IMR-90 (cell line): ENCODE data around the gene SPINT2. TPM values are rescaled to one million over a fixed set of nuclear protein-coding genes. Genes with fewer than 3 reads are reported as not detected.

ENCODE experiments used
- ATAC-seq: fragments of 200-7000 bp; cut with Tn5 transposase; 2 replicates; pipeline ENCODE4 v1.9.1; 2020; ENCODE audit warnings: low read depth, mild to moderate bottlenecking, moderate library complexity
- BruUV-seq: library from RNA; stranded (reverse); fragments of 400-500 nt; replicated peaks from 2 replicates; lab custom pipeline; 2021; lab: Mats Ljungman, UMichigan
- CTCF ChIA-PET: fragments of 300-600 bp; formaldehyde crosslinking; extraction: SDS; loops from one replicate; lab custom pipeline; 2021; ENCODE audit warnings: antibody characterized with exemption; lab: Yijun Ruan, JAX
- POLR2A ChIA-PET: fragments of 300-600 bp; sonication (Branson Sonifier 250); formaldehyde crosslinking; loops from one replicate; lab custom pipeline; 2022; ENCODE audit warnings: antibody characterized with exemption; ENCODE audit not compliant: unreplicated experiment; lab: Charles Lee
- DNase-seq: peaks from one replicate; pipeline ENCODE4 v3.0.0; 2013
- H2AFZ ChIP-seq: replicated peaks from 2 replicates; pipeline ENCODE3; 2013; ENCODE audit warnings: low read length, mild to moderate bottlenecking; ENCODE audit not compliant: poor library complexity
- H2AK5ac ChIP-seq: 2 replicates; pipeline ENCODE4 v1.6.1; 2013; ENCODE audit warnings: low read depth, low read length, inconsistent platforms
- H2AK9ac ChIP-seq: replicated peaks from 2 replicates; pipeline ENCODE3; 2013; ENCODE audit warnings: mild to moderate bottlenecking, low read depth, low read length, moderate library complexity; ENCODE audit not compliant: poor library complexity
- H2BK120ac ChIP-seq: 2 replicates; pipeline ENCODE4 v1.6.1; 2013; ENCODE audit warnings: low read depth, low read length, inconsistent platforms
- H2BK15ac ChIP-seq: 3 replicates; pipeline ENCODE4 v1.6.1; 2013; ENCODE audit warnings: low read depth, low read length, inconsistent platforms
- H2BK20ac ChIP-seq: 2 replicates; pipeline ENCODE4 v1.6.1; 2013; ENCODE audit warnings: low read depth, mild to moderate bottlenecking, inconsistent platforms, low read length, moderate library complexity
- H2BK5ac ChIP-seq: 2 replicates; pipeline ENCODE4 v1.6.1; 2013; ENCODE audit warnings: mild to moderate bottlenecking, low read depth, low read length, inconsistent platforms; ENCODE audit not compliant: poor library complexity, severe bottlenecking
- H3K14ac ChIP-seq: replicated peaks from 2 replicates; pipeline ENCODE4 v1.6.1; 2013; ENCODE audit warnings: low read depth, low read length, inconsistent platforms
- H3K18ac ChIP-seq: 2 replicates; pipeline ENCODE4 v1.6.1; 2013; ENCODE audit warnings: low read depth, low read length, control low read depth
- H3K23ac ChIP-seq: 2 replicates; pipeline ENCODE4 v1.6.1; 2013; ENCODE audit warnings: low read depth, low read length, inconsistent platforms
- H3K27ac ChIP-seq: 2 replicates; pipeline ENCODE4 v1.5.1; 2013; ENCODE audit warnings: mild to moderate bottlenecking, control low read depth, low read length; ENCODE audit not compliant: insufficient read depth
- H3K27me3 ChIP-seq: 2 replicates; pipeline ENCODE4 v1.6.1; 2013; ENCODE audit warnings: low read length; ENCODE audit not compliant: control insufficient read depth, insufficient read depth
- H3K36me3 ChIP-seq: 2 replicates; pipeline ENCODE4 v1.6.1; 2013; ENCODE audit warnings: low read length, mixed read lengths; ENCODE audit not compliant: control insufficient read depth, insufficient read depth
- H3K4ac ChIP-seq: 2 replicates; pipeline ENCODE4 v1.6.1; 2013; ENCODE audit warnings: low read depth, low read length, inconsistent platforms
- H3K4me1 ChIP-seq: 2 replicates; pipeline ENCODE4 v1.6.1; 2013; ENCODE audit warnings: low read length, mixed read lengths; ENCODE audit not compliant: control insufficient read depth, insufficient read depth
- H3K4me2 ChIP-seq: 2 replicates; pipeline ENCODE4 v1.6.1; 2013; ENCODE audit warnings: low read depth, mild to moderate bottlenecking, control low read depth, low read length, moderate library complexity
- H3K4me3 ChIP-seq: 2 replicates; pipeline ENCODE4 v1.5.1; 2013; ENCODE audit warnings: low read depth, mild to moderate bottlenecking, control low read depth, low read length, moderate library complexity; ENCODE audit not compliant: insufficient read depth
- H3K56ac ChIP-seq: 2 replicates; pipeline ENCODE4 v1.6.1; 2013; ENCODE audit warnings: low read length, inconsistent platforms; ENCODE audit not compliant: insufficient read depth; ENCODE audit errors: extremely low read depth
- H3K79me1 ChIP-seq, 2 experiments: 2 replicates each; pipeline ENCODE4 v1.6.1; 2013; ENCODE audit warnings: low read length in 2 of 2, inconsistent platforms in 1 of 2, low read depth in 1 of 2
- H3K9ac ChIP-seq: 2 replicates; pipeline ENCODE4 v1.6.1; 2013; ENCODE audit warnings: low read depth, low read length, control low read depth
- H3K9me1 ChIP-seq: 2 replicates; pipeline ENCODE4 v1.6.1; 2013; ENCODE audit warnings: low read length, inconsistent platforms; ENCODE audit not compliant: insufficient read depth
- H3K9me3 ChIP-seq: 2 replicates; pipeline ENCODE4 v1.6.1; 2013; ENCODE audit warnings: low read length; ENCODE audit not compliant: control insufficient read depth, insufficient read depth
- H4K20me1 ChIP-seq: 2 replicates; pipeline ENCODE4 v1.6.1; 2013; ENCODE audit warnings: low read length, inconsistent platforms; ENCODE audit not compliant: insufficient read depth
- H4K5ac ChIP-seq: 2 replicates; pipeline ENCODE4 v1.6.1; 2013; ENCODE audit warnings: mild to moderate bottlenecking, low read depth, low read length, control low read depth
- H4K8ac ChIP-seq, 2 experiments: 2 replicates each; pipeline ENCODE4 v1.6.1; 2013; ENCODE audit warnings: low read depth in 2 of 2, low read length in 2 of 2, control low read depth in 1 of 2, inconsistent platforms in 1 of 2
- H4K91ac ChIP-seq: 2 replicates; pipeline ENCODE4 v1.6.1; 2013; ENCODE audit warnings: low read depth, low read length, inconsistent platforms; ENCODE audit not compliant: insufficient read depth
- CEBPB ChIP-seq: IDR thresholded peaks from 2 replicates; pipeline ENCODE4 v1.6.1; 2012; ENCODE audit warnings: low read depth, low read length, improper control_type of control experiment
- FOS ChIP-seq: fragments of 150-350 bp; IDR thresholded peaks from 2 replicates; pipeline ENCODE4 v1.6.1; 2016; ENCODE audit warnings: low read depth, low read length
- MAFK ChIP-seq: IDR thresholded peaks from 2 replicates; pipeline ENCODE4 v1.6.1; 2012; ENCODE audit warnings: low read depth, low read length, improper control_type of control experiment
- MAZ ChIP-seq: IDR thresholded peaks from 2 replicates; pipeline ENCODE4 v1.6.1; 2012; ENCODE audit warnings: low read depth, mild to moderate bottlenecking, low read length, improper control_type of control experiment, moderate library complexity, borderline replicate concordance
- MXI1 ChIP-seq: IDR thresholded peaks from 2 replicates; pipeline ENCODE4 v1.6.1; 2012; ENCODE audit warnings: low read depth, mild to moderate bottlenecking, low read length, moderate library complexity, borderline replicate concordance
- NFE2L2 ChIP-seq: fragments of 150-350 bp; IDR thresholded peaks from 2 replicates; pipeline ENCODE4 v1.6.1; 2016; ENCODE audit warnings: low read depth, mild to moderate bottlenecking, low read length
- RAD21 ChIP-seq: IDR thresholded peaks from 2 replicates; pipeline ENCODE4 v1.6.1; 2012; ENCODE audit warnings: low read length, improper control_type of control experiment
- RCOR1 ChIP-seq: IDR thresholded peaks from 2 replicates; pipeline ENCODE4 v1.6.1; 2012; ENCODE audit warnings: mild to moderate bottlenecking, low read length, improper control_type of control experiment; ENCODE audit not compliant: insufficient replicate concordance
- RFX5 ChIP-seq: IDR thresholded peaks from 2 replicates; pipeline ENCODE4 v1.8.0; 2012; ENCODE audit warnings: low read depth, mild to moderate bottlenecking, low read length, moderate library complexity
- SMC3 ChIP-seq: fragments of 150-350 bp; IDR thresholded peaks from 2 replicates; pipeline ENCODE4 v1.6.1; 2016; ENCODE audit warnings: low read depth, mild to moderate bottlenecking, antibody characterized with exemption, low read length, moderate library complexity
- WGBS, 2 experiments: methylation state at CpG; one replicate each; pipeline versions ENCODE4 v1.1.5 to v1.1.7; 2013; ENCODE audit warnings: missing lambda C conversion rate in 2 of 2; ENCODE audit not compliant: insufficient read length in 1 of 2; ENCODE audit errors: extremely low coverage in 2 of 2; 5-methylcytosine and 5-hydroxymethylcytosine counted together
- dilution Hi-C: fragments of 300-500 bp; cut with HindIII; formaldehyde crosslinking; loops from one replicate; pipeline ENCODE4 v1.14.3; 2018; ENCODE audit warnings: low sequenced_read_pairs; ENCODE audit not compliant: unreplicated experiment
- in situ Hi-C: fragments of 300-500 bp; cut with MboI; formaldehyde crosslinking; loops from 3 replicates; pipeline ENCODE4 v1.14.3; 2019; ENCODE audit warnings: low sequenced_read_pairs, inconsistent platforms, mixed read lengths
- intact Hi-C: fragments of 100-400 bp; cut with micrococcal nuclease; formaldehyde crosslinking; loops from 2 replicates; pipeline ENCODE4 v1.10.0; 2022
- polyA plus RNA-seq, 3 experiments: library from polyadenylated mRNA; depleted of rRNA; stranded (reverse); fragments of >200 nt; gene quantifications; 2 replicates each; pipeline ENCODE4 v1.2.3, GENCODE V29; 2012; ENCODE audit warnings: low replicate concordance in 1 of 3
- total RNA-seq: library from RNA; depleted of rRNA; stranded (reverse); fragments of >200 nt; gene quantifications from 2 replicates; pipeline ENCODE4 v1.2.3, GENCODE V29; 2012
- TF ChIP-seq, protein P1 (sequence below): fragments of 150-350 bp; IDR thresholded peaks from 2 replicates; pipeline ENCODE4 v1.6.1; 2016; ENCODE audit warnings: low read depth, mild to moderate bottlenecking, low read length, moderate library complexity, borderline replicate concordance
- TF ChIP-seq, protein P2 (sequence below): fragments of 150-350 bp; IDR thresholded peaks from 2 replicates; pipeline ENCODE4 v1.6.1; 2017; ENCODE audit warnings: mild to moderate bottlenecking, antibody characterized with exemption, low read length, low read depth

Gene SPINT2
- total and polyA plus RNA-seq, 2 of the 4 experiments (the other 2 are of a cell fraction), result 0.54 to 1.2 TPM

DNA sequence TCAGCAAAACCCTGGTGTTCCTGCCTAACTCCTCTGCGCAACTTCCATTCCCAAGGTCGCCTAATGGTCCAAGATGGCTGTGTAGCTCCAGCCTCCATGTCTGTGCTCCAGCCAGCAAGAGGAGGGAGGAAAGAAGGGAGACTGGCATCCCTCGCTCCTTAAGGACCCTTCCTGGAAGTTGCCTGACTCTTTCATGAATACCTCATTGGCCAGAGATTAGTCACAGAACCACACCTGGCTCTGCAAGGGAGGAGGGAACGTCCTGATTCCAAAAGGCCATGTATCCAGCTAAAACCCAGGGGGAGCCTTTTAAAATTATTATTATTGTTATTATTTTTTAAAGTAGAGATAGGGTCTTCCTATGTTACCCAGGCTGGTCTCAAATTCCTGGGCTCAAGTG is 60.1 kb downstream of the SPINT2 start:
- dilution Hi-C loops, result no loop called here
- H2BK120ac ChIP-seq, result no peak overlapping the region
- no peak overlapping the region for H4K8ac ChIP-seq
- 0 out of 2 replicates have a peak, but pooled peaks cover under 1% of the 10 kb centered on the region for H3K9me1 ChIP-seq
- no peaks in the 10 kb centered on the region for H3K79me1 ChIP-seq
- 100% methylated on average over 2 of the region's 4 CpGs; no CpG with 5 or more reads in 1 of the 2 experiments for WGBS, 2 experiments
- DNase-seq (no peak), ATAC-seq (no peak)
- H2BK20ac ChIP-seq, result no peak overlapping the region
- peaks cover 4% of the 10 kb centered on the region for H3K4me1 ChIP-seq
- no peaks in the 10 kb centered on the region for H3K9me3 ChIP-seq
- no peak overlapping the region for H3K9ac ChIP-seq
- H3K4ac ChIP-seq, result no peak overlapping the region
- no peak overlapping the region for H4K5ac ChIP-seq
- no peak overlapping the region for H3K14ac ChIP-seq
- H2AFZ ChIP-seq, result no peak overlapping the region
- H2AK5ac ChIP-seq, result no peak overlapping the region
- H2BK15ac ChIP-seq, result no peak overlapping the region
- H3K56ac ChIP-seq, result no peak overlapping the region
- no peak overlapping the region for H3K23ac ChIP-seq
- H4K20me1 ChIP-seq, result no peaks in the 10 kb centered on the region
- intact Hi-C loops, result no loop called here
- ChIA-PET POLR2A (no interaction called here), CTCF (interaction anchor here (0.9 kb wide), 1 partner anchor 80 kb away, joined by 4 read pairs; no protein-coding TSS in a partner anchor)
- H3K27me3 ChIP-seq, result no peaks in the 10 kb centered on the region
- peak overlapping the region; percentile 37 for H2AK9ac ChIP-seq
- no peak overlapping the region for H3K4me2 ChIP-seq
- H3K27ac ChIP-seq, result no peak overlapping the region
- H3K18ac ChIP-seq, result no peak overlapping the region
- in situ Hi-C loops, result no loop called here
- no peak overlapping the region for H3K4me3 ChIP-seq
- BruUV-seq, result no TSS peak
- H3K36me3 ChIP-seq, result peaks cover 19% of the 10 kb centered on the region
- H2BK5ac ChIP-seq, result no peak overlapping the region
- no peak overlapping the region for H4K91ac ChIP-seq
- no peak for TF ChIP-seq MAZ
- no peak for TF ChIP-seq FOS
- no peak for TF ChIP-seq MAFK
- no peak for TF ChIP-seq RAD21
- TF ChIP-seq NFE2L2, result no peak
- no peak for TF ChIP-seq CEBPB
- TF ChIP-seq, protein P1, sequence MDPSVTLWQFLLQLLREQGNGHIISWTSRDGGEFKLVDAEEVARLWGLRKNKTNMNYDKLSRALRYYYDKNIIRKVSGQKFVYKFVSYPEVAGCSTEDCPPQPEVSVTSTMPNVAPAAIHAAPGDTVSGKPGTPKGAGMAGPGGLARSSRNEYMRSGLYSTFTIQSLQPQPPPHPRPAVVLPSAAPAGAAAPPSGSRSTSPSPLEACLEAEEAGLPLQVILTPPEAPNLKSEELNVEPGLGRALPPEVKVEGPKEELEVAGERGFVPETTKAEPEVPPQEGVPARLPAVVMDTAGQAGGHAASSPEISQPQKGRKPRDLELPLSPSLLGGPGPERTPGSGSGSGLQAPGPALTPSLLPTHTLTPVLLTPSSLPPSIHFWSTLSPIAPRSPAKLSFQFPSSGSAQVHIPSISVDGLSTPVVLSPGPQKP, result no peak
- TF ChIP-seq, protein P2, sequence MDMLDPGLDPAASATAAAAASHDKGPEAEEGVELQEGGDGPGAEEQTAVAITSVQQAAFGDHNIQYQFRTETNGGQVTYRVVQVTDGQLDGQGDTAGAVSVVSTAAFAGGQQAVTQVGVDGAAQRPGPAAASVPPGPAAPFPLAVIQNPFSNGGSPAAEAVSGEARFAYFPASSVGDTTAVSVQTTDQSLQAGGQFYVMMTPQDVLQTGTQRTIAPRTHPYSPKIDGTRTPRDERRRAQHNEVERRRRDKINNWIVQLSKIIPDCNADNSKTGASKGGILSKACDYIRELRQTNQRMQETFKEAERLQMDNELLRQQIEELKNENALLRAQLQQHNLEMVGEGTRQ, result no peak
- no peak for TF ChIP-seq RCOR1
- TF ChIP-seq RFX5, result no peak
- TF ChIP-seq MXI1, result no peak
- no peak for TF ChIP-seq SMC3
